A549 (cell line): ENCODE results near the gene CIAO2B.

Experiments
- CBX8 ChIP-seq: fragments of 200-600 bp; sonication (generic); IDR thresholded peaks from 2 replicates; pipeline ENCODE4 v1.6.1; 2016
- EP300 ChIP-seq, 2 experiments: fragments of >200 bp; sonication (Bioruptor Twin); formaldehyde crosslinking; IDR thresholded peaks; 2 replicates in 1 of 2; 3 replicates in 1 of 2; pipeline ENCODE4 v1.6.1; 2016 to 2017
- MYC ChIP-seq: IDR thresholded peaks from 2 replicates; pipeline ENCODE4 v1.6.1; 2012; ENCODE audit warnings: mild to moderate bottlenecking, inconsistent platforms, low read length, improper control_type of control experiment, borderline replicate concordance
- SMC3 ChIP-seq: fragments of >200 bp; sonication (Bioruptor Twin); formaldehyde crosslinking; IDR thresholded peaks from 3 replicates; pipeline ENCODE4 v1.6.1; 2018; ENCODE audit warnings: inconsistent platforms
- TF ChIP-seq, protein P1 (sequence below): fragments of >200 bp; sonication (Bioruptor Twin); formaldehyde crosslinking; IDR thresholded peaks from 3 replicates; pipeline ENCODE4 v1.5.1; 2016

DNA sequence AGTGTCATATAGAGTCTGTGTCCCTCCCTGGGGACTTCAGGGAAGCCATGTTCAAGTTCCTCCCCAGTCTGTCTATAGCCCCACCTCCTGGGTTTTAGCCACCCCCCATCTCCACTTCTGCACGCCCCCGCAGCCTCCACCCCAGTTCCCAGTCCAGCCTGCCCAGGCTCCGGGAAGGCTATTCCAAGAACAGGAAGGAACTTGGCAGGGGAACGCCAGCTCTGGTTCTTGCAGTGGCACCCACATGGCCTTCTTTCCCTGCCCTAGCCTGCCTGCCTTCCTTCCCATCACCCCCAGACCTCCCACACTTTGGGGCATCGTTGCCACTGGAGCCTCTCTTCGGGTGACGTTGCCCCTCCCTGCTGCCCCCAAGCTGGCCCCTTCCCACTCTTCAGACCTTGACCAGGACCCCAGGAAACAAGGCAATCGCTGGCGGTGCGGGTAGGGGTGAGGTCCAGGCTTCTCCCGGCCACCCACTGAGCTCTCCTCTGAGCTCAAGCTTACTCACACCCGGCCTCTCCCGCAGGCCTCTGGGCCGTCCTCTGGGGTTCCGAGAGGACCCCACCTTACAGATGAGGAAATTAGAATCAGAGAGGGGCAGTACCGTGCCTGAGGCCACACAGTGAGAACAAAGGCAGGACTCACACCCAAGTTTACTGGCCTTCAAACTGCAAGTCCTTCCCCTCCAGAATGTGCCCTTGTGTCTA is 45.0 kb upstream of the CIAO2B start:
- TF ChIP-seq, protein P1, sequence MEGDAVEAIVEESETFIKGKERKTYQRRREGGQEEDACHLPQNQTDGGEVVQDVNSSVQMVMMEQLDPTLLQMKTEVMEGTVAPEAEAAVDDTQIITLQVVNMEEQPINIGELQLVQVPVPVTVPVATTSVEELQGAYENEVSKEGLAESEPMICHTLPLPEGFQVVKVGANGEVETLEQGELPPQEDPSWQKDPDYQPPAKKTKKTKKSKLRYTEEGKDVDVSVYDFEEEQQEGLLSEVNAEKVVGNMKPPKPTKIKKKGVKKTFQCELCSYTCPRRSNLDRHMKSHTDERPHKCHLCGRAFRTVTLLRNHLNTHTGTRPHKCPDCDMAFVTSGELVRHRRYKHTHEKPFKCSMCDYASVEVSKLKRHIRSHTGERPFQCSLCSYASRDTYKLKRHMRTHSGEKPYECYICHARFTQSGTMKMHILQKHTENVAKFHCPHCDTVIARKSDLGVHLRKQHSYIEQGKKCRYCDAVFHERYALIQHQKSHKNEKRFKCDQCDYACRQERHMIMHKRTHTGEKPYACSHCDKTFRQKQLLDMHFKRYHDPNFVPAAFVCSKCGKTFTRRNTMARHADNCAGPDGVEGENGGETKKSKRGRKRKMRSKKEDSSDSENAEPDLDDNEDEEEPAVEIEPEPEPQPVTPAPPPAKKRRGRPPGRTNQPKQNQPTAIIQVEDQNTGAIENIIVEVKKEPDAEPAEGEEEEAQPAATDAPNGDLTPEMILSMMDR, result no peak
- TF ChIP-seq EP300 (IDR thresholded peaks at IDR 0.05) (no peak), SMC3 (no peak), MYC (no peak), CBX8 (no peak)
